Right lobe of liver (tissue), 6 donors: Measurements from ENCODE around the gene RAB4B. TPM values are rescaled to one million over a fixed set of nuclear protein-coding genes. Genes with fewer than 3 reads are reported as not detected.

Experiments
- ATAC-seq, 4 donors: fragments of 200-7000 bp; cut with Tn5 transposase; one replicate each; pipeline ENCODE4 v1.9.1; 2020; ENCODE audit warnings: mild to moderate bottlenecking in 4 of 4, moderate library complexity in 4 of 4
- DNase-seq, 3 donors: peaks; one replicate each; pipeline ENCODE4 v3.0.0-alpha.2; 2020
- H3K27ac ChIP-seq, 3 donors: fragments of 200-600 bp; one replicate each; pipeline ENCODE4 v1.8.0; 2022
- H3K27me3 ChIP-seq, 2 donors: fragments of 200-600 bp; one replicate each; pipeline ENCODE4 v1.8.0; 2022
- H3K36me3 ChIP-seq, 4 donors: fragments of 200-600 bp; sonication (generic) in 1 of 4; one replicate each; pipeline versions ENCODE4 v1.5.1 to v1.8.0; 2017 to 2022; ENCODE audit warnings: control low read depth in 1 of 4
- H3K4me1 ChIP-seq, 4 donors: fragments of 200-600 bp; sonication (generic) in 1 of 4; one replicate each; pipeline versions ENCODE4 v1.5.1 to v1.8.0; 2017 to 2022; ENCODE audit warnings: control low read depth in 1 of 4
- H3K4me3 ChIP-seq, 3 donors: fragments of 200-600 bp; one replicate each; pipeline ENCODE4 v1.8.0; 2022
- H3K9me3 ChIP-seq, 4 donors: fragments of 200-600 bp; sonication (generic) in 1 of 4; one replicate each; pipeline versions ENCODE4 v1.5.1 to v1.8.0; 2017 to 2022; ENCODE audit warnings: control low read depth in 1 of 4
- CTCF ChIP-seq, 4 donors: fragments of 200-600 bp in 3 of 4; fragments of 450-650 bp in 1 of 4; IDR thresholded peaks; one replicate each; pipeline versions ENCODE4 v1.5.1 to v1.8.0; 2016 to 2022; ENCODE audit warnings: antibody characterized with exemption in 4 of 4, mild to moderate bottlenecking in 2 of 4
- POLR2A ChIP-seq: fragments of 450-650 bp; IDR thresholded peaks from one replicate; pipeline ENCODE4 v1.6.1; 2017; ENCODE audit warnings: antibody characterized with exemption, mild to moderate bottlenecking
- WGBS: methylation state at CpG from one replicate; pipeline ENCODE4 v1.1.6; 2018; ENCODE audit warnings: low coverage, low lambda C conversion rate; ENCODE audit not compliant: insufficient coverage; ENCODE audit errors: missing lambda C conversion rate; 5-methylcytosine and 5-hydroxymethylcytosine counted together
- intact Hi-C, 2 donors: fragments of 100-400 bp; cut with DNase I; formaldehyde crosslinking; loops; one replicate each; pipeline versions ENCODE4 v1.11.2 to v1.14.1; 2022
- total RNA-seq, 6 experiments: library from RNA; depleted of rRNA in 2 of 6; stranded (reverse); fragments of >200 nt in 2 of 6; fragmentation: NEBNext Ultra II Directional in 3 of 6; extraction: Animal tissue kit (Norgen Biotek cat#: 25700) in 3 of 6; gene quantifications; one replicate each; pipeline versions ENCODE4 v1.1.0 to v1.2.4, GENCODE V29; 2016 to 2023
- donor health status: DM: no; HTN: yes; CAD: no.
- donor health status: DM: no; HTN: no; CAD: no.
- donor health status: DM: no; HTN: no; CAD: no.
- donor health status: DM: no; HTN: yes; CAD: no.
- donor health status: DM: no; HTN: yes; CAD: no.

The RAB4B gene
- total RNA-seq, 6 experiments from 2014 or later = 6.4 to 17.2 (median 10.2) TPM

- Histone ChIP-seq H3K27ac (peak overlapping the region; percentile 35 to 71 (median 58)), H3K36me3 (peaks cover 0 to 30% (median 9%) of the 10 kb centered on the region in 4 donors), H3K4me3 (no peak overlapping the region), H3K4me1 (peaks cover 0 to 62% (median 22%) of the 10 kb centered on the region in 4 donors), H3K27me3 (no peaks in the 10 kb centered on the region), H3K9me3 (no peaks in the 10 kb centered on the region)
- DNase-seq (peak in 1 of 3 donors; percentile 70), ATAC-seq (peak; percentile 0 to 34 (median 6))
- WGBS = 33% methylated on average over 5 of the region's 6 CpGs
- TF ChIP-seq POLR2A = no peak
- TF ChIP-seq CTCF (IDR thresholded peaks at IDR 0.05) = no peak
- intact Hi-C loops = loop anchor here in 1 of 2 donors (10.0 kb wide), 1 partner anchor 139 kb away; no protein-coding TSS in a partner anchor
Observed at GRCh38 chr19:40803857-40804782, 26.1 kb downstream of the RAB4B start.

- DNase-seq (peak; percentile 77 to 90 (median 90)), ATAC-seq (peak; percentile 54 to 73 (median 68))
- H3K4me3 ChIP-seq = no peak overlapping the region
- H3K4me1 ChIP-seq = peaks cover 0 to 62% (median 22%) of the 10 kb centered on the region in 4 donors
- peak in 3 of 4 donors; percentile 5 to 30 (median 25) for TF ChIP-seq CTCF (IDR thresholded peaks at IDR 0.05)
- TF ChIP-seq POLR2A = no peak
- peak overlapping the region; percentile 43 to 71 (median 58) for H3K27ac ChIP-seq
- 4% methylated on average over 5 of the region's 7 CpGs for WGBS
- H3K9me3 ChIP-seq = no peaks in the 10 kb centered on the region
- intact Hi-C loops = loop anchor here in 1 of 2 donors (10.0 kb wide), 1 partner anchor 140 kb away; no protein-coding TSS in a partner anchor
- peaks cover 0 to 32% (median 9%) of the 10 kb centered on the region in 4 donors for H3K36me3 ChIP-seq
- no peaks in the 10 kb centered on the region for H3K27me3 ChIP-seq
Observed at GRCh38 chr19:40804783-40805242, 26.8 kb downstream of the RAB4B start.

GRCh38 chr19:40805258-40805868 is 27.3 kb downstream of the RAB4B start:
- no peak overlapping the region for H3K4me3 ChIP-seq
- TF ChIP-seq CTCF (IDR thresholded peaks at IDR 0.05) = no peak
- TF ChIP-seq POLR2A = no peak
- H3K9me3 ChIP-seq = no peaks in the 10 kb centered on the region
- WGBS = 60% methylated on average over 1 of the region's 2 CpGs
- H3K36me3 ChIP-seq = peaks cover 0 to 32% (median 9%) of the 10 kb centered on the region in 4 donors
- H3K4me1 ChIP-seq = peaks cover 0 to 57% (median 22%) of the 10 kb centered on the region in 4 donors
- ATAC-seq (peak; percentile 10 to 43 (median 15)), DNase-seq (peak in 2 of 3 donors; percentile 63 to 73)
- no peaks in the 10 kb centered on the region for H3K27me3 ChIP-seq
- intact Hi-C loops = loop anchor here in 1 of 2 donors (10.0 kb wide), 1 partner anchor 141 kb away; no protein-coding TSS in a partner anchor
- peak overlapping the region; percentile 43 to 71 (median 58) for H3K27ac ChIP-seq

GRCh38 chr19:40806423-40807146 is 28.5 kb downstream of the RAB4B start:
- peak overlapping the region in 2 of 3 donors; percentile 2 to 41 for H3K27ac ChIP-seq
- TF ChIP-seq POLR2A (no peak), CTCF (IDR thresholded peaks at IDR 0.05) (peak; percentile 41 to 67 (median 56))
- 38% methylated on average over 4 of the region's 26 CpGs for WGBS
- H3K4me3 ChIP-seq = no peak overlapping the region
- intact Hi-C loops = loop anchor here in 1 of 2 donors (10.0 kb wide), 1 partner anchor 142 kb away; no protein-coding TSS in a partner anchor
- no peaks in the 10 kb centered on the region for H3K27me3 ChIP-seq
- peak; percentile 66 to 70 (median 69) for DNase-seq
- peaks cover 0 to 26% (median 9%) of the 10 kb centered on the region in 4 donors for H3K36me3 ChIP-seq
- H3K4me1 ChIP-seq = peaks cover 0 to 47% (median 22%) of the 10 kb centered on the region in 4 donors
- no peaks in the 10 kb centered on the region for H3K9me3 ChIP-seq
- ATAC-seq = peak; percentile 17 to 40 (median 20)
